Testis (tissue), 2 donors: ENCODE data around the gene SHC2.

Experiments used
- POLR2A ChIP-seq: fragments of 450-650 bp; IDR thresholded peaks from one replicate; pipeline ENCODE4 v1.6.1; 2017; ENCODE audit warnings: antibody characterized with exemption, mild to moderate bottlenecking, moderate library complexity
- TF ChIP-seq, protein P1 (sequence below), 3 experiments: fragments of 450-650 bp in 2 of 3; fragments of 200-600 bp in 1 of 3; sonication (generic) in 1 of 3; IDR thresholded peaks; one replicate each; pipeline ENCODE4 v1.5.1; 2016 to 2019; ENCODE audit warnings: antibody characterized with exemption in 3 of 3, mild to moderate bottlenecking in 2 of 3, moderate library complexity in 1 of 3

DNA sequence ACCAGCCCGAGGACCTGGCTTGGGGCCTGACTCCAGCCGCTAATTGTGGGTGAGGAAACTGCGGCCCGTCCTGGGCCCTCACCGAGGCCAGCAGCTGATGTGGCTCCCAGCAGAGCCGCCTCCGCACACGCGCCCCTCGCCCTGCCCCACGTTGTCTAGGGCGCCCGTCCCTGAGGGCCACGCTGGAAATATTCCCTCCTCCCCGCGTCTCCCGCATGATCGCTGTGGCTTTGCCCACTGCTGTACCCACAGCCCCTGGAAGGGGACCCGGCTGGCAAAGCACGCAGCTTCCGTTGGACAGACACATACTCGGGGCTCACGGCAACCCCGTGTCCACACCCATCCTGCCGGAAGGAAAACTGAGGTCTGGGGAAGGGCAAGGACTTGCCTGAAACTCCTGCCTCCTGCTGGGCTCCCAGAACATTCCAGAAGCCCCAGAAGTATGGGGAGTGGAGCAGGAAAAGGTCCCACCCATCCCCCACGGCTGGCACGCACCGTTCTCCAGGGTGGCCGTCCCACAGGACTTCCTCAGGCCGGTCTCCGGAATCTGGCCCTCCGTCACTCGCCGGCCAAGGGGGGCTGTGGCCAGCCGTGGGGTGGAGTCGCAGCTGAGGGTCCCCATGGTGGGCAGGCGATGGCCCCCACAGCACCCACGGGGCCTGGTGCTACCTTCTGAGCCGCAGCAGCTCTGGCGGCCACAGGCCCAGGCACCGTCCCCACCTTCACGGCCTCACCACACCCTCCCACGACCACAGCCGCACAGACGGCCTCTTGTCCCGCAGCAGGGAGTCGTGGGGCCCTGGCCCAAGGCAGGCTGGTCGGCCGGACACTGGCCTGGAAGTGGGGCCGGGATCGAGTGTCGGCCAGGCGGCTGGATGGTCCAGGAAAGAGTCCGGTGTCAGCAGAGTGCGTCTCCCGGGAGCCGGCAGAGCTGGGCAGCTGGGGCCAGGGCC, 13.6 kb upstream of the SHC2 start:
- TF ChIP-seq, protein P1, sequence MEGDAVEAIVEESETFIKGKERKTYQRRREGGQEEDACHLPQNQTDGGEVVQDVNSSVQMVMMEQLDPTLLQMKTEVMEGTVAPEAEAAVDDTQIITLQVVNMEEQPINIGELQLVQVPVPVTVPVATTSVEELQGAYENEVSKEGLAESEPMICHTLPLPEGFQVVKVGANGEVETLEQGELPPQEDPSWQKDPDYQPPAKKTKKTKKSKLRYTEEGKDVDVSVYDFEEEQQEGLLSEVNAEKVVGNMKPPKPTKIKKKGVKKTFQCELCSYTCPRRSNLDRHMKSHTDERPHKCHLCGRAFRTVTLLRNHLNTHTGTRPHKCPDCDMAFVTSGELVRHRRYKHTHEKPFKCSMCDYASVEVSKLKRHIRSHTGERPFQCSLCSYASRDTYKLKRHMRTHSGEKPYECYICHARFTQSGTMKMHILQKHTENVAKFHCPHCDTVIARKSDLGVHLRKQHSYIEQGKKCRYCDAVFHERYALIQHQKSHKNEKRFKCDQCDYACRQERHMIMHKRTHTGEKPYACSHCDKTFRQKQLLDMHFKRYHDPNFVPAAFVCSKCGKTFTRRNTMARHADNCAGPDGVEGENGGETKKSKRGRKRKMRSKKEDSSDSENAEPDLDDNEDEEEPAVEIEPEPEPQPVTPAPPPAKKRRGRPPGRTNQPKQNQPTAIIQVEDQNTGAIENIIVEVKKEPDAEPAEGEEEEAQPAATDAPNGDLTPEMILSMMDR (IDR thresholded peaks at IDR 0.05): no peak
- no peak for TF ChIP-seq POLR2A
